B cell (primary cell): ENCODE measurements around the gene CCDC192. TPM values are rescaled to one million over a fixed set of nuclear protein-coding genes. Genes with fewer than 3 reads are reported as not detected.

Experiments used
- ATAC-seq: fragments of 200-7000 bp; cut with Tn5 transposase; one replicate; pipeline ENCODE4 v1.10.0; 2021; ENCODE audit warnings: low read depth, mild to moderate bottlenecking, moderate number of reproducible peaks, moderate library complexity
- CTCF ChIA-PET: fragments of 350-600 bp; sonication (Branson Sonifier 250); formaldehyde crosslinking; loops from one replicate; lab custom pipeline; 2021; ENCODE audit warnings: antibody characterized with exemption, inconsistent platforms; lab: Charles Lee
- POLR2A ChIA-PET: fragments of 350-600 bp; sonication (Branson Sonifier 250); formaldehyde crosslinking; loops from one replicate; lab custom pipeline; 2021; ENCODE audit warnings: antibody characterized with exemption; lab: Charles Lee
- DNase-seq: peaks from one replicate; pipeline ENCODE4 v3.0.0; 2013
- H2AFZ ChIP-seq: 2 replicates; pipeline ENCODE4 v1.6.1; 2012; ENCODE audit warnings: mild to moderate bottlenecking, low read depth, low read length; ENCODE audit not compliant: insufficient read depth, poor library complexity, severe bottlenecking
- H3K27ac ChIP-seq, 2 donors: 1 replicate in 1 of 2; 2 replicates in 1 of 2; pipeline ENCODE4 v1.5.1; 2012 to 2013; ENCODE audit warnings: low read length in 2 of 2, mild to moderate bottlenecking in 2 of 2, moderate library complexity in 1 of 2
- H3K27me3 ChIP-seq, 4 experiments: fragments of 200-600 bp in 1 of 4; sonication (generic) in 1 of 4; replicated peaks in 1 of 4; 1 replicate in 2 of 4; 2 replicates in 2 of 4; pipeline versions ENCODE4 v1.6.1 to v1.7.0; 2013 to 2016; ENCODE audit warnings: low read length in 3 of 4, mild to moderate bottlenecking in 2 of 4, mixed read lengths in 1 of 4, moderate library complexity in 1 of 4; ENCODE audit not compliant: insufficient read depth in 4 of 4, control insufficient read depth in 3 of 4; ENCODE audit errors: control extremely low read depth in 1 of 4
- H3K36me3 ChIP-seq, 2 experiments: replicated peaks in 1 of 2; 1 replicate in 1 of 2; 2 replicates in 1 of 2; pipeline versions ENCODE4 v1.6.1 to v1.7.1; 2013; ENCODE audit warnings: low read length in 1 of 2; ENCODE audit not compliant: insufficient read depth in 2 of 2, control insufficient read depth in 1 of 2; ENCODE audit errors: control extremely low read depth in 1 of 2, extremely low read depth in 1 of 2
- H3K4me1 ChIP-seq, 2 donors: fragments of 200-600 bp in 1 of 2; sonication (generic) in 1 of 2; 1 replicate in 1 of 2; 2 replicates in 1 of 2; pipeline versions ENCODE4 v1.5.1 to v1.6.1; 2013 to 2017; ENCODE audit warnings: low read length in 2 of 2; ENCODE audit not compliant: control insufficient read depth in 2 of 2, insufficient read depth in 2 of 2
- H3K4me2 ChIP-seq: replicated peaks from 2 replicates; pipeline ENCODE3; 2012; ENCODE audit warnings: mild to moderate bottlenecking, low read depth, low read length; ENCODE audit not compliant: poor library complexity, severe bottlenecking
- H3K4me3 ChIP-seq, 5 experiments: fragments of 200-600 bp in 1 of 5; sonication (generic) in 1 of 5; 1 replicate in 3 of 5; 2 replicates in 2 of 5; pipeline versions ENCODE4 v1.5.1 to v1.7.0; 2011 to 2016; ENCODE audit warnings: low read length in 4 of 5, mild to moderate bottlenecking in 4 of 5, low read depth in 2 of 5, control low read depth in 1 of 5, moderate library complexity in 1 of 5; ENCODE audit not compliant: insufficient read depth in 1 of 5; ENCODE audit errors: control extremely low read depth in 1 of 5, extremely low read depth in 1 of 5
- H3K79me2 ChIP-seq: fragments of 200-600 bp; sonication (generic); one replicate; pipeline ENCODE4 v1.6.0; 2016; ENCODE audit warnings: low read length; ENCODE audit not compliant: control insufficient read depth, insufficient read depth
- H3K9ac ChIP-seq: fragments of 200-600 bp; sonication (generic); 2 replicates; pipeline ENCODE4 v1.6.1; 2017; ENCODE audit warnings: mild to moderate bottlenecking, low read length, moderate library complexity
- H3K9me3 ChIP-seq, 3 donors: one replicate each; pipeline versions ENCODE4 v1.6.1 to v1.7.1; 2013; ENCODE audit warnings: low read length in 2 of 3; ENCODE audit not compliant: control insufficient read depth in 2 of 3, insufficient read depth in 1 of 3; ENCODE audit errors: control extremely low read depth in 1 of 3
- H4K20me1 ChIP-seq: 2 replicates; pipeline ENCODE4 v1.6.0; 2012; ENCODE audit warnings: mild to moderate bottlenecking, low read length; ENCODE audit not compliant: insufficient read depth, control insufficient read depth, poor library complexity, severe bottlenecking
- H3K27ac Mint-ChIP-seq: one replicate; pipeline ENCODE4 v1.8.0; 2021; ENCODE audit warnings: mixed read lengths
- H3K27me3 Mint-ChIP-seq: one replicate; pipeline ENCODE4 v1.8.0; 2021; ENCODE audit warnings: mixed read lengths
- H3K4me1 Mint-ChIP-seq: one replicate; pipeline ENCODE4 v1.8.0; 2021; ENCODE audit warnings: mixed read lengths
- H3K4me3 Mint-ChIP-seq: one replicate; pipeline ENCODE4 v1.8.0; 2021; ENCODE audit warnings: mixed read lengths
- H3K9me3 Mint-ChIP-seq: one replicate; pipeline ENCODE4 v1.8.0; 2022; ENCODE audit warnings: mixed read lengths; ENCODE audit not compliant: insufficient read depth
- EZH2 ChIP-seq: IDR thresholded peaks from 2 replicates; pipeline ENCODE4 v1.6.1; 2012; ENCODE audit warnings: borderline replicate concordance, low read depth, mild to moderate bottlenecking, moderate library complexity, low read length; ENCODE audit not compliant: insufficient read depth, poor library complexity, severe bottlenecking
- WGBS: methylation state at CpG from one replicate; pipeline ENCODE4 v1.1.5; 2013; ENCODE audit warnings: missing lambda C conversion rate; ENCODE audit not compliant: insufficient coverage; 5-methylcytosine and 5-hydroxymethylcytosine counted together
- intact Hi-C: fragments of 100-400 bp; cut with micrococcal nuclease; formaldehyde crosslinking; loops from one replicate; pipeline ENCODE4 v1.10.0; 2022
- polyA plus RNA-seq: library from polyadenylated mRNA; depleted of rRNA; stranded (reverse); fragments of >200 nt; gene quantifications from 2 replicates; pipeline ENCODE4 v1.2.3, GENCODE V29; 2012
- total RNA-seq, 2 donors: library from RNA; stranded (reverse); fragments of 120-200 nt in 1 of 2; gene quantifications; 1 replicate in 1 of 2; 2 replicates in 1 of 2; pipeline versions ENCODE4 v1.2.3 to v1.2.4, GENCODE V29; 2013 to 2022
- TF ChIP-seq, protein P1 (sequence below): fragments of 200-600 bp; IDR thresholded peaks from one replicate; pipeline ENCODE4 v1.8.0; 2022; ENCODE audit warnings: antibody characterized with exemption, mild to moderate bottlenecking

The CCDC192 gene
- total and polyA plus RNA-seq, 2 donors (not counting 1 experiment from before 2014, with no cell fraction given), result not detected

DNA sequence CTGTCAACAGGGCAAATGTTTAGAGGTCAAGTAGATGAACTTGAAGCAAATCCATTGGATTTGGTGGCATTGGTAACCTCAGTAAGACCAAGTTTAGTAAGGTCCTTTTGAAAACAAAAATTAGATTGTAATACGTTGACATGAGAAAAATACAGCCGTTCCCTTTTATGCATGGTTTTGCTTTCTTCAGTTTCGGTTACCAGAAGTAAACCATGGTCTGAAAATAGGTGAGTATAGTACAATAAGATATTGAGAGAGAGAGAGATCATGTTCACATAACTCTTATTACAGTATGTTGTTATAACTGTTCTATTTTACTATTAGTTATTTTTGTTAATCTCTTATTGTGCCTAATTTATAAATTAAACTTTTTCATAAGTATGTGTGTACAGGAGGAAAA lies 223.8 kb downstream of the CCDC192 start:
- Mint-ChIP-seq H3K27ac (no peak overlapping the region), H3K9me3 (peaks cover 2% of the 10 kb centered on the region), H3K27me3 (peaks cover 4% of the 10 kb centered on the region), H3K4me3 (no peak overlapping the region), H3K4me1 (no peaks in the 10 kb centered on the region)
- Histone ChIP-seq H3K9ac (no peak overlapping the region), H3K4me2 (no peak overlapping the region), H3K27me3 (no peaks in the 10 kb centered on the region), H2AFZ (no peak overlapping the region), H3K36me3 (no peaks in the 10 kb centered on the region), H3K79me2 (no peaks in the 10 kb centered on the region), H3K9me3 (no peaks in the 10 kb centered on the region), H3K4me3 (no peak overlapping the region), H3K27ac (no peak overlapping the region), H4K20me1 (no peaks in the 10 kb centered on the region), H3K4me1 (no peaks in the 10 kb centered on the region)
- POLR2A ChIA-PET, result no interaction called here
- CTCF ChIA-PET, result no interaction called here
- no peak for TF ChIP-seq EZH2
- TF ChIP-seq, protein P1, sequence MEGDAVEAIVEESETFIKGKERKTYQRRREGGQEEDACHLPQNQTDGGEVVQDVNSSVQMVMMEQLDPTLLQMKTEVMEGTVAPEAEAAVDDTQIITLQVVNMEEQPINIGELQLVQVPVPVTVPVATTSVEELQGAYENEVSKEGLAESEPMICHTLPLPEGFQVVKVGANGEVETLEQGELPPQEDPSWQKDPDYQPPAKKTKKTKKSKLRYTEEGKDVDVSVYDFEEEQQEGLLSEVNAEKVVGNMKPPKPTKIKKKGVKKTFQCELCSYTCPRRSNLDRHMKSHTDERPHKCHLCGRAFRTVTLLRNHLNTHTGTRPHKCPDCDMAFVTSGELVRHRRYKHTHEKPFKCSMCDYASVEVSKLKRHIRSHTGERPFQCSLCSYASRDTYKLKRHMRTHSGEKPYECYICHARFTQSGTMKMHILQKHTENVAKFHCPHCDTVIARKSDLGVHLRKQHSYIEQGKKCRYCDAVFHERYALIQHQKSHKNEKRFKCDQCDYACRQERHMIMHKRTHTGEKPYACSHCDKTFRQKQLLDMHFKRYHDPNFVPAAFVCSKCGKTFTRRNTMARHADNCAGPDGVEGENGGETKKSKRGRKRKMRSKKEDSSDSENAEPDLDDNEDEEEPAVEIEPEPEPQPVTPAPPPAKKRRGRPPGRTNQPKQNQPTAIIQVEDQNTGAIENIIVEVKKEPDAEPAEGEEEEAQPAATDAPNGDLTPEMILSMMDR, result no peak
- ATAC-seq (no peak), DNase-seq (no peak)
- 100% methylated on average over 1 of the region's 3 CpGs for WGBS
- intact Hi-C loops, result no loop called here

DNA sequence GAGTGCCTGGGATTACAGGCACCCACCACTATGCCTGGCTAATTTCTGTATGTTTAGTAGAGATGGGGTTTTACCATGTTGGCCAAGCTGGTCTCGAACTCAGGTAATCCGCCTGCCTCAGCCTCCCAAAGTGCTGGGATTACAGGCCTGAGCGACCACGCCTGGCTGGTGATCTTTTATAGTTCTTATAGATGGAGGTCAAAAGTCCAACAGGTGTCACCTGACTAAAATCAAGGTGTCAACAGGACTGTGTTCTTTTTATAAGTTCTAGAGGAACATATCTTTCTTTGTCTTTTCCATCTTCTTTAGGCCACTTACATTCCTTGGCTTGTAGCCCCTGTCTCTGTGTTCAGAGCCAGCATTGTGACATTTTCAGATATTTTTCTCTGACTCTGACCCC lies 224.9 kb downstream of the CCDC192 start:
- Histone ChIP-seq H3K9ac (no peak overlapping the region), H3K79me2 (no peaks in the 10 kb centered on the region), H3K36me3 (no peaks in the 10 kb centered on the region), H3K4me2 (no peak overlapping the region), H3K9me3 (no peaks in the 10 kb centered on the region), H3K4me1 (no peaks in the 10 kb centered on the region), H2AFZ (no peak overlapping the region), H3K4me3 (no peak overlapping the region), H3K27me3 (no peaks in the 10 kb centered on the region), H4K20me1 (no peaks in the 10 kb centered on the region), H3K27ac (no peak overlapping the region)
- CTCF ChIA-PET, result no interaction called here
- intact Hi-C loops, result no loop called here
- no peaks in the 10 kb centered on the region for H3K4me1 Mint-ChIP-seq
- TF ChIP-seq EZH2, result no peak
- TF ChIP-seq, protein P1, result no peak
- ATAC-seq (no peak), DNase-seq (no peak)
- 94% methylated on average over 2 of the region's 4 CpGs for WGBS
- H3K4me3 Mint-ChIP-seq, result no peak overlapping the region
- H3K27me3 Mint-ChIP-seq, result peaks cover 4% of the 10 kb centered on the region
- H3K27ac Mint-ChIP-seq, result no peak overlapping the region
- peaks cover 2% of the 10 kb centered on the region for H3K9me3 Mint-ChIP-seq
- POLR2A ChIA-PET, result no interaction called here
